Astrocyte of the cerebellum (primary cell): ENCODE measurements around the gene NLGN2.

ENCODE experiments used
- DNase-seq: peaks from one replicate; pipeline ENCODE4 v3.0.0-alpha.2; 2011; ENCODE audit warnings: low read depth
- H3K4me3 ChIP-seq: 2 replicates; pipeline ENCODE4 v1.5.1; 2011; ENCODE audit warnings: mild to moderate bottlenecking, low read depth, low read length, moderate library complexity
- in situ Hi-C: cut with HindIII; loops from 2 replicates; pipeline ENCODE4 v1.10.0; 2017; ENCODE audit warnings: low sequenced_read_pairs
- TF ChIP-seq, protein P1 (sequence below): IDR thresholded peaks from 2 replicates; pipeline ENCODE4 v1.5.1; 2012; ENCODE audit warnings: low read length, low read depth, moderate library complexity, mild to moderate bottlenecking; ENCODE audit errors: missing control alignments

The NLGN2 gene

DNA sequence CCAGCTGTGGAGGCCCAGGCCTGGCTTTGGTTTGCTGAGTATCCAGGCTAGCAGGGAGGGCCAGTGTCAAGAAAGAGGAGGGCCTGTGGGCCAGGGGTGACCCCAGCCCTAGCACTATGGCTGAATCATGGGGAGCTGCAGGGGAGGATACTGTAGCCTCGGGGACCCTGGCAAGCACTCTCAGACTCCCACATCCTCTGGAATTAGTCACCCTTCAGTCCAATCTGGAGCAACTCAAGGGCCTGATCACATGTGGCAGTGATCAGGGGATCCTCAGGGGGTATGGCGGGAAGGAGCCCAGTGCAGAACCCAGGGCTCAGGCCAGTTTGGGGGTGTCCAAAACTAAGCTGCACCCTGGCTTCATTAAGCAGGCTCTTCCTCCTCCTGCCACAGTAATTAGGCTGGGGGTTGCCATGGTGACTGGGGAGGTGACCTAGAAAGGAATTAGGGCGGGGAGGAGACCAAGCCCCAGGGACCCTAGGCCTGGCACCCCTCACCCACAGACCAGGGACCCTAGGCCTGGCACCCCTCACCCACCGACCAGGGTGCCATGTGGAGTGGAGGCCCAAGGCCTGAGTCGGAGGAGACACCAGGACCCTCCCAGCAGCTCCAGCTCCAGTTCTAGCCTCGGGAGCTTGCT is 5.8 kb downstream of the NLGN2 start:
- TF ChIP-seq, protein P1, sequence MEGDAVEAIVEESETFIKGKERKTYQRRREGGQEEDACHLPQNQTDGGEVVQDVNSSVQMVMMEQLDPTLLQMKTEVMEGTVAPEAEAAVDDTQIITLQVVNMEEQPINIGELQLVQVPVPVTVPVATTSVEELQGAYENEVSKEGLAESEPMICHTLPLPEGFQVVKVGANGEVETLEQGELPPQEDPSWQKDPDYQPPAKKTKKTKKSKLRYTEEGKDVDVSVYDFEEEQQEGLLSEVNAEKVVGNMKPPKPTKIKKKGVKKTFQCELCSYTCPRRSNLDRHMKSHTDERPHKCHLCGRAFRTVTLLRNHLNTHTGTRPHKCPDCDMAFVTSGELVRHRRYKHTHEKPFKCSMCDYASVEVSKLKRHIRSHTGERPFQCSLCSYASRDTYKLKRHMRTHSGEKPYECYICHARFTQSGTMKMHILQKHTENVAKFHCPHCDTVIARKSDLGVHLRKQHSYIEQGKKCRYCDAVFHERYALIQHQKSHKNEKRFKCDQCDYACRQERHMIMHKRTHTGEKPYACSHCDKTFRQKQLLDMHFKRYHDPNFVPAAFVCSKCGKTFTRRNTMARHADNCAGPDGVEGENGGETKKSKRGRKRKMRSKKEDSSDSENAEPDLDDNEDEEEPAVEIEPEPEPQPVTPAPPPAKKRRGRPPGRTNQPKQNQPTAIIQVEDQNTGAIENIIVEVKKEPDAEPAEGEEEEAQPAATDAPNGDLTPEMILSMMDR, result no peak
- no peak for DNase-seq
- in situ Hi-C loops, result no loop called here
- H3K4me3 ChIP-seq, result no peak overlapping the region

- TF ChIP-seq, protein P1, result no peak
- no peak overlapping the region for H3K4me3 ChIP-seq
- in situ Hi-C loops, result no loop called here
- no peak for DNase-seq
These were observed 7.2 kb downstream of the NLGN2 start for GRCh38 chr17:7414837-7415236.

- no peak overlapping the region for H3K4me3 ChIP-seq
- no peak for DNase-seq
- TF ChIP-seq, protein P1, result no peak
- in situ Hi-C loops, result no loop called here
These were observed 8.1 kb downstream of the NLGN2 start for GRCh38 chr17:7415784-7416183.

GRCh38 chr17:7416323-7416722 is 8.7 kb downstream of the NLGN2 start:
- in situ Hi-C loops, result no loop called here
- H3K4me3 ChIP-seq, result no peak overlapping the region
- no peak for DNase-seq
- TF ChIP-seq, protein P1, result no peak

DNA sequence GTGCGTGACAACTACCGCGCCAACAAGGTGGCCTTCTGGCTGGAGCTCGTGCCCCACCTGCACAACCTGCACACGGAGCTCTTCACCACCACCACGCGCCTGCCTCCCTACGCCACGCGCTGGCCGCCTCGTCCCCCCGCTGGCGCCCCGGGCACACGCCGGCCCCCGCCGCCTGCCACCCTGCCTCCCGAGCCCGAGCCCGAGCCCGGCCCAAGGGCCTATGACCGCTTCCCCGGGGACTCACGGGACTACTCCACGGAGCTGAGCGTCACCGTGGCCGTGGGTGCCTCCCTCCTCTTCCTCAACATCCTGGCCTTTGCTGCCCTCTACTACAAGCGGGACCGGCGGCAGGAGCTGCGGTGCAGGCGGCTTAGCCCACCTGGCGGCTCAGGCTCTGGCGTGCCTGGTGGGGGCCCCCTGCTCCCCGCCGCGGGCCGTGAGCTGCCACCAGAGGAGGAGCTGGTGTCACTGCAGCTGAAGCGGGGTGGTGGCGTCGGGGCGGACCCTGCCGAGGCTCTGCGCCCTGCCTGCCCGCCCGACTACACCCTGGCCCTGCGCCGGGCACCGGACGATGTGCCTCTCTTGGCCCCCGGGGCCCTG is 9.5 kb downstream of the NLGN2 start:
- TF ChIP-seq, protein P1, result no peak
- no peak overlapping the region for H3K4me3 ChIP-seq
- no peak for DNase-seq
- in situ Hi-C loops, result no loop called here

- no peak for DNase-seq
- in situ Hi-C loops, result no loop called here
- no peak overlapping the region for H3K4me3 ChIP-seq
- TF ChIP-seq, protein P1, result no peak
These were observed 11.0 kb downstream of the NLGN2 start for GRCh38 chr17:7418472-7419152.
